CD4-positive, CD25-positive, alpha-beta regulatory T cell (primary cell): Measurements from ENCODE around the gene CLEC18B. TPM values are rescaled to one million over a fixed set of nuclear protein-coding genes. Genes with fewer than 3 reads are reported as not detected.
"Not testable (repeated sequence)": the region's sequence is repeated elsewhere in the genome, so short reads cannot be mapped to it uniquely, and the experiment has no call there.

ENCODE experiments used
- ATAC-seq, 2 donors: fragments of 150-1000 bp; cut with Tn5 transposase; one replicate each; pipeline ENCODE4 v1.10.0; 2021; ENCODE audit warnings: low read depth in 2 of 2, moderate number of reproducible peaks in 2 of 2, moderate library complexity in 1 of 2
- DNase-seq, 3 donors: peaks; one replicate each; pipeline versions ENCODE4 v3.0.0 to v3.0.0-alpha.2; 2012 to 2022; ENCODE audit warnings: mixed read lengths in 1 of 3
- H3K27ac ChIP-seq: one replicate; pipeline ENCODE4 v1.7.0; 2013; ENCODE audit warnings: mild to moderate bottlenecking, low read length; ENCODE audit not compliant: insufficient read depth, poor library complexity, severe bottlenecking
- H3K27me3 ChIP-seq: one replicate; pipeline ENCODE4 v1.7.0; 2013; ENCODE audit warnings: low read length; ENCODE audit not compliant: control insufficient read depth, insufficient read depth
- H3K36me3 ChIP-seq: one replicate; pipeline ENCODE4 v1.7.0; 2013; ENCODE audit warnings: mild to moderate bottlenecking, low read length, moderate library complexity; ENCODE audit not compliant: control insufficient read depth, insufficient read depth
- H3K4me1 ChIP-seq: 2 replicates; pipeline ENCODE4 v1.7.0; 2013; ENCODE audit warnings: mild to moderate bottlenecking, low read length; ENCODE audit not compliant: insufficient read depth, control insufficient read depth, poor library complexity, severe bottlenecking
- H3K4me3 ChIP-seq: one replicate; pipeline ENCODE4 v1.7.0; 2013; ENCODE audit warnings: low read depth, mild to moderate bottlenecking, low read length, moderate library complexity
- H3K9me3 ChIP-seq, 2 experiments: 1 replicate in 1 of 2; 2 replicates in 1 of 2; pipeline ENCODE4 v1.7.0; 2013; ENCODE audit warnings: low read length in 2 of 2, mild to moderate bottlenecking in 1 of 2, moderate library complexity in 1 of 2; ENCODE audit not compliant: control insufficient read depth in 2 of 2
- H3K27ac Mint-ChIP-seq, 3 donors: one replicate each; pipeline ENCODE4 v1.8.0; 2020 to 2022; ENCODE audit warnings: mild to moderate bottlenecking in 3 of 3, mixed read lengths in 3 of 3, moderate library complexity in 2 of 3
- H3K27me3 Mint-ChIP-seq: one replicate; pipeline ENCODE4 v1.8.0; 2022; ENCODE audit warnings: mild to moderate bottlenecking, mixed read lengths
- H3K36me3 Mint-ChIP-seq: one replicate; pipeline ENCODE4 v1.8.0; 2020; ENCODE audit warnings: mixed read lengths
- H3K4me1 Mint-ChIP-seq, 4 donors: one replicate each; pipeline ENCODE4 v1.8.0; 2020 to 2022; ENCODE audit warnings: mixed read lengths in 4 of 4, mild to moderate bottlenecking in 1 of 4
- H3K4me3 Mint-ChIP-seq, 4 donors: one replicate each; pipeline ENCODE4 v1.8.0; 2020 to 2022; ENCODE audit warnings: mild to moderate bottlenecking in 4 of 4, mixed read lengths in 4 of 4, moderate library complexity in 3 of 4
- H3K9me3 Mint-ChIP-seq, 7 donors: one replicate each; pipeline ENCODE4 v1.8.0; 2020 to 2022; ENCODE audit warnings: mixed read lengths in 7 of 7, mild to moderate bottlenecking in 3 of 7, moderate library complexity in 2 of 7
- polyA plus RNA-seq, 4 donors: library from polyadenylated mRNA; unstranded; fragments of 300-500 nt; fragmentation: Illumina TruSeq; gene quantifications; one replicate each; pipeline ENCODE4 v1.2.3, GENCODE V29; 2021
- total RNA-seq: library from RNA; stranded (reverse); gene quantifications from one replicate; pipeline ENCODE4 v1.2.3, GENCODE V29; 2022

CLEC18B gene
- total RNA-seq (0.91 TPM), polyA plus RNA-seq (not detected)

- not testable (repeated sequence) for H3K27ac Mint-ChIP-seq, H3K36me3 Mint-ChIP-seq, H3K4me3 ChIP-seq, H3K9me3 Mint-ChIP-seq, H3K4me3 Mint-ChIP-seq, H3K9me3 ChIP-seq, H3K27ac ChIP-seq, H3K36me3 ChIP-seq, H3K27me3 ChIP-seq, H3K4me1 Mint-ChIP-seq, H3K4me1 ChIP-seq, DNase-seq, H3K27me3 Mint-ChIP-seq
- ATAC-seq = peak in 1 of 2 donors; percentile 8
Observed at GRCh38 chr16:74420612-74421481, at the start of gene CLEC18B. CLEC18B (minus strand) TSS chr16:74421478; CDS start chr16:74421270, 208 bp downstream.

- no peaks in the 10 kb centered on the region for H3K27me3 ChIP-seq
- no peaks in the 10 kb centered on the region for H3K27me3 Mint-ChIP-seq
- DNase-seq (no peak), ATAC-seq (no peak)
- H3K4me1 ChIP-seq = peaks cover 4% of the 10 kb centered on the region
- H3K9me3 Mint-ChIP-seq = no peaks in the 10 kb centered on the region
- peaks cover 94% of the 10 kb centered on the region for H3K36me3 ChIP-seq
- H3K4me1 Mint-ChIP-seq = peaks cover 3 to 16% (median 11%) of the 10 kb centered on the region in 4 donors
- H3K27ac ChIP-seq = no peak overlapping the region
- H3K9me3 ChIP-seq = no peaks in the 10 kb centered on the region
- no peak overlapping the region for H3K4me3 Mint-ChIP-seq
- peaks cover 44% of the 10 kb centered on the region for H3K36me3 Mint-ChIP-seq
- peak overlapping the region in 1 of 3 donors; percentile 44 for H3K27ac Mint-ChIP-seq
- no peak overlapping the region for H3K4me3 ChIP-seq
Observed at GRCh38 chr16:74469946-74470478, 48.7 kb upstream of the CLEC18B start.

- peaks cover 4% of the 10 kb centered on the region for H3K4me1 ChIP-seq
- no peak for ATAC-seq
- Mint-ChIP-seq H3K9me3 (no peaks in the 10 kb centered on the region), H3K4me3 (no peak overlapping the region), H3K36me3 (peaks cover 54% of the 10 kb centered on the region), H3K4me1 (peaks cover 4 to 16% (median 11%) of the 10 kb centered on the region in 4 donors), H3K27me3 (no peaks in the 10 kb centered on the region), H3K27ac (peak overlapping the region in 1 of 3 donors; percentile 71)
- H3K4me3 ChIP-seq = no peak overlapping the region
- peaks cover 96% of the 10 kb centered on the region for H3K36me3 ChIP-seq
- H3K27me3 ChIP-seq = no peaks in the 10 kb centered on the region
- no peak overlapping the region for H3K27ac ChIP-seq
- H3K9me3 ChIP-seq = no peaks in the 10 kb centered on the region
- DNase-seq = no peak
Observed at GRCh38 chr16:74468807-74469525, 47.7 kb upstream of the CLEC18B start.

GRCh38 chr16:74466872-74467271 is 45.6 kb upstream of the CLEC18B start:
- H3K9me3 ChIP-seq = no peaks in the 10 kb centered on the region
- Mint-ChIP-seq H3K27me3 (no peaks in the 10 kb centered on the region), H3K4me3 (no peak overlapping the region), H3K4me1 (peaks cover 5 to 16% (median 11%) of the 10 kb centered on the region in 4 donors), H3K36me3 (peaks cover 65% of the 10 kb centered on the region), H3K9me3 (no peaks in the 10 kb centered on the region), H3K27ac (peak overlapping the region; percentile 5 to 95 (median 57))
- H3K27me3 ChIP-seq = no peaks in the 10 kb centered on the region
- H3K4me1 ChIP-seq = peaks cover 4% of the 10 kb centered on the region
- peak in 2 of 3 donors; percentile 5 to 45 for DNase-seq
- no peak overlapping the region for H3K27ac ChIP-seq
- no peak for ATAC-seq
- H3K36me3 ChIP-seq = peaks cover 98% of the 10 kb centered on the region
- no peak overlapping the region for H3K4me3 ChIP-seq

- Histone ChIP-seq H3K27me3 (no peaks in the 10 kb centered on the region), H3K27ac (no peak overlapping the region), H3K36me3 (peaks cover 95% of the 10 kb centered on the region), H3K4me3 (no peak overlapping the region), H3K9me3 (no peaks in the 10 kb centered on the region), H3K4me1 (peaks cover 4% of the 10 kb centered on the region)
- H3K9me3 Mint-ChIP-seq = no peaks in the 10 kb centered on the region
- no peak overlapping the region for H3K4me3 Mint-ChIP-seq
- peaks cover 62% of the 10 kb centered on the region for H3K36me3 Mint-ChIP-seq
- DNase-seq = no peak
- peak overlapping the region; percentile 18 to 57 (median 20) for H3K27ac Mint-ChIP-seq
- H3K4me1 Mint-ChIP-seq = peaks cover 5 to 16% (median 11%) of the 10 kb centered on the region in 4 donors
- no peaks in the 10 kb centered on the region for H3K27me3 Mint-ChIP-seq
- no peak for ATAC-seq
Observed at GRCh38 chr16:74465851-74466685, 44.8 kb upstream of the CLEC18B start.

- peaks cover 4% of the 10 kb centered on the region for H3K4me1 ChIP-seq
- no peak overlapping the region for H3K4me3 ChIP-seq
- ATAC-seq (no peak), DNase-seq (no peak)
- H3K36me3 ChIP-seq = peaks cover 95% of the 10 kb centered on the region
- peaks cover 5 to 16% (median 11%) of the 10 kb centered on the region in 4 donors for H3K4me1 Mint-ChIP-seq
- peak overlapping the region in 1 of 3 donors; percentile 20 for H3K27ac Mint-ChIP-seq
- H3K9me3 ChIP-seq = no peaks in the 10 kb centered on the region
- peaks cover 61% of the 10 kb centered on the region for H3K36me3 Mint-ChIP-seq
- no peaks in the 10 kb centered on the region for H3K27me3 Mint-ChIP-seq
- no peak overlapping the region for H3K4me3 Mint-ChIP-seq
- H3K27me3 ChIP-seq = no peaks in the 10 kb centered on the region
- no peaks in the 10 kb centered on the region for H3K9me3 Mint-ChIP-seq
- no peak overlapping the region for H3K27ac ChIP-seq
Observed at GRCh38 chr16:74465281-74465680, 44.0 kb upstream of the CLEC18B start.

GRCh38 chr16:74463888-74464287 is 42.6 kb upstream of the CLEC18B start:
- Histone ChIP-seq H3K27ac (no peak overlapping the region), H3K9me3 (no peaks in the 10 kb centered on the region), H3K4me1 (peaks cover 4% of the 10 kb centered on the region), H3K27me3 (no peaks in the 10 kb centered on the region), H3K4me3 (no peak overlapping the region), H3K36me3 (peaks cover 87% of the 10 kb centered on the region)
- DNase-seq (no peak), ATAC-seq (no peak)
- H3K9me3 Mint-ChIP-seq = no peaks in the 10 kb centered on the region
- H3K27me3 Mint-ChIP-seq = no peaks in the 10 kb centered on the region
- H3K36me3 Mint-ChIP-seq = peaks cover 62% of the 10 kb centered on the region
- H3K4me3 Mint-ChIP-seq = no peak overlapping the region
- peaks cover 5 to 16% (median 11%) of the 10 kb centered on the region in 4 donors for H3K4me1 Mint-ChIP-seq
- H3K27ac Mint-ChIP-seq = peak overlapping the region in 1 of 3 donors; percentile 73
